Mammary epithelial cell (primary cell): ENCODE data around the gene HOATZ.

Experiments
- EZH2 ChIP-seq: IDR thresholded peaks from 2 replicates; pipeline ENCODE4 v1.6.1; 2012; ENCODE audit warnings: low read length, inconsistent platforms, borderline replicate concordance
- TF ChIP-seq, protein P1 (sequence below), 2 donors: IDR thresholded peaks in 1 of 2; conservative IDR thresholded peaks in 1 of 2; 2 replicates each; pipeline ENCODE4 v1.5.1; 2011 to 2012; ENCODE audit warnings: inconsistent platforms in 2 of 2, low read length in 2 of 2, mild to moderate bottlenecking in 2 of 2, control low read depth in 1 of 2, low read depth in 1 of 2; ENCODE audit not compliant: insufficient read depth in 1 of 2; ENCODE audit errors: extremely low read depth in 1 of 2

GRCh38 chr11:111472228-111472627 lies 42.4 kb upstream of the HOATZ start:
- TF ChIP-seq, protein P1, sequence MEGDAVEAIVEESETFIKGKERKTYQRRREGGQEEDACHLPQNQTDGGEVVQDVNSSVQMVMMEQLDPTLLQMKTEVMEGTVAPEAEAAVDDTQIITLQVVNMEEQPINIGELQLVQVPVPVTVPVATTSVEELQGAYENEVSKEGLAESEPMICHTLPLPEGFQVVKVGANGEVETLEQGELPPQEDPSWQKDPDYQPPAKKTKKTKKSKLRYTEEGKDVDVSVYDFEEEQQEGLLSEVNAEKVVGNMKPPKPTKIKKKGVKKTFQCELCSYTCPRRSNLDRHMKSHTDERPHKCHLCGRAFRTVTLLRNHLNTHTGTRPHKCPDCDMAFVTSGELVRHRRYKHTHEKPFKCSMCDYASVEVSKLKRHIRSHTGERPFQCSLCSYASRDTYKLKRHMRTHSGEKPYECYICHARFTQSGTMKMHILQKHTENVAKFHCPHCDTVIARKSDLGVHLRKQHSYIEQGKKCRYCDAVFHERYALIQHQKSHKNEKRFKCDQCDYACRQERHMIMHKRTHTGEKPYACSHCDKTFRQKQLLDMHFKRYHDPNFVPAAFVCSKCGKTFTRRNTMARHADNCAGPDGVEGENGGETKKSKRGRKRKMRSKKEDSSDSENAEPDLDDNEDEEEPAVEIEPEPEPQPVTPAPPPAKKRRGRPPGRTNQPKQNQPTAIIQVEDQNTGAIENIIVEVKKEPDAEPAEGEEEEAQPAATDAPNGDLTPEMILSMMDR (conservative IDR thresholded peaks at IDR 0.05 in 1 of 2, IDR thresholded peaks at IDR 0.05 in 1 of 2; ENCODE audit: extremely low read depth in 1 of 2, insufficient read depth in 1 of 2, low read depth in 1 of 2, low read length in 2 of 2) = no peak
- no peak for TF ChIP-seq EZH2
